K562 (cell line): Measurements from ENCODE around the gene STK17A. TPM values are rescaled to one million over a fixed set of nuclear protein-coding genes. Genes with fewer than 3 reads are reported as not detected.
A peak's percentile ranks its signal among the peaks of the same experiment; 100 is the strongest.

ENCODE experiments used
- CBX1 ChIP-seq: sonication (generic); IDR thresholded peaks from 2 replicates; pipeline ENCODE4 v1.6.1; 2016; ENCODE audit warnings: antibody characterized with exemption, low read depth, mild to moderate bottlenecking
- CEBPG ChIP-seq, 3 experiments: fragments of 200-800 bp in 1 of 3; sonication (Bioruptor generic) in 1 of 3; sonication (generic) in 1 of 3; formaldehyde crosslinking in 1 of 3; IDR thresholded peaks in 2 of 3; conservative IDR thresholded peaks in 1 of 3; 2 replicates each; pipeline versions ENCODE4 v1.6.1 to v1.8.0; 2016 to 2022; ENCODE audit warnings: missing compliant biosample characterization in 2 of 3, missing genetic modification characterization in 2 of 3, mild to moderate bottlenecking in 1 of 3, missing genetic modification reagents in 1 of 3
- CTBP1 ChIP-seq: fragments of 450-650 bp; IDR thresholded peaks from 2 replicates; pipeline ENCODE4 v1.6.1; 2016; ENCODE audit warnings: borderline replicate concordance
- HDAC6 ChIP-seq: IDR thresholded peaks from 2 replicates; pipeline ENCODE4 v1.6.1; 2012; ENCODE audit warnings: low read depth, mild to moderate bottlenecking, control low read depth, inconsistent platforms, low read length, moderate library complexity
- JUN ChIP-seq, 2 experiments: sonication (generic) in 1 of 2; formaldehyde crosslinking in 1 of 2; IDR thresholded peaks; 2 replicates each; pipeline versions ENCODE4 v1.6.1 to v1.8.0; 2012 to 2022; ENCODE audit warnings: borderline replicate concordance in 2 of 2, mild to moderate bottlenecking in 2 of 2, improper control_type of control experiment in 1 of 2, low read depth in 1 of 2, low read length in 1 of 2, missing genetic modification reagents in 1 of 2
- KLF6 ChIP-seq: fragments of 250-450 bp; sonication (Bioruptor Pico); IDR thresholded peaks from 2 replicates; pipeline ENCODE4 v1.4.0; 2020; ENCODE audit warnings: mild to moderate bottlenecking, moderate library complexity, borderline replicate concordance
- NCOA6 ChIP-seq: fragments of 450-650 bp; IDR thresholded peaks from 2 replicates; pipeline ENCODE4 v1.6.1; 2017; ENCODE audit warnings: mild to moderate bottlenecking
- PBX2 ChIP-seq, 2 experiments: IDR thresholded peaks in 1 of 2; conservative IDR thresholded peaks in 1 of 2; 2 replicates each; pipeline ENCODE4 v1.6.1; 2016; ENCODE audit warnings: low read depth in 2 of 2, mild to moderate bottlenecking in 1 of 2, missing compliant biosample characterization in 1 of 2, missing genetic modification characterization in 1 of 2, moderate library complexity in 1 of 2
- PTRF ChIP-seq: fragments of 450-650 bp; IDR thresholded peaks from 2 replicates; pipeline ENCODE4 v1.6.1; 2016; ENCODE audit warnings: mild to moderate bottlenecking, missing genetic modification characterization, missing compliant biosample characterization
- RREB1 ChIP-seq: fragments of 250-450 bp; sonication (Bioruptor Pico); IDR thresholded peaks from 2 replicates; pipeline ENCODE4 v1.4.0; 2020
- SMAD3 ChIP-seq: fragments of 450-650 bp; formaldehyde crosslinking; conservative IDR thresholded peaks from 2 replicates; pipeline ENCODE4 v1.4.0; 2020; ENCODE audit warnings: mild to moderate bottlenecking
- SMARCA5 ChIP-seq: fragments of 450-650 bp; IDR thresholded peaks from 2 replicates; pipeline ENCODE4 v1.6.1; 2016
- ZFP91 ChIP-seq: sonication (generic); formaldehyde crosslinking; IDR thresholded peaks from 2 replicates; pipeline ENCODE4 v1.8.0; 2022; ENCODE audit warnings: mild to moderate bottlenecking, missing genetic modification reagents
- ZNF316 ChIP-seq: fragments of 450-650 bp; IDR thresholded peaks from 2 replicates; pipeline ENCODE4 v1.6.1; 2016
- ZNF785 ChIP-seq: fragments of 250-450 bp; sonication (Bioruptor Pico); IDR thresholded peaks from 2 replicates; pipeline ENCODE4 v1.4.0; 2020; ENCODE audit warnings: mild to moderate bottlenecking
- polyA plus RNA-seq, 8 experiments: library from polyadenylated mRNA; depleted of rRNA in 4 of 8; stranded (reverse) in 5 of 8; unstranded in 3 of 8; fragments of >200 nt; fragmentation: Nextera tagmentation in 2 of 8; fragmentation: Illumina TruSeq in 1 of 8; extraction: Ambion mirVana in 2 of 8; extraction: Trizol in 1 of 8; gene quantifications; 2 replicates each; pipeline versions ENCODE4 v1.2.1 to v1.2.3, GENCODE V29; 2011 to 2014; ENCODE audit warnings: inconsistent platforms in 1 of 8, missing spikeins in 1 of 8
- total RNA-seq, 7 experiments: library from RNA; depleted of rRNA in 6 of 7; stranded (reverse); fragments of >200 nt in 6 of 7; fragmentation: Illumina TruSeq in 2 of 7; extraction: Trizol in 2 of 7; gene quantifications; 2 replicates each; pipeline versions ENCODE4 v1.2.1 to v1.2.3, GENCODE V29; 2011 to 2021; ENCODE audit warnings: low replicate concordance in 1 of 7

The STK17A gene
- total and polyA plus RNA-seq, 9 of the 15 experiments (the other 6 are each of a cell fraction or from before 2014, with no cell fraction given): 3.4 to 16.3 (median 13.2) TPM

- TF ChIP-seq RREB1 (CRISPR knock-in tag) (no peak), CBX1 (no peak), HDAC6 (no peak), CEBPG (CRISPR knock-in tag; IDR thresholded peaks at IDR 0.05) (no peak), CEBPG (tag; conservative IDR thresholded peaks at IDR 0.05 in 1 of 2, IDR thresholded peaks at IDR 0.05 in 1 of 2) (peak in 1 of 2 experiments; percentile 80; a peak in 3 of 4 replicates), NCOA6 (no peak), SMARCA5 (peak; percentile 84; the same call in 1 of the 2 replicates), JUN (IDR thresholded peaks at IDR 0.05; ENCODE audit: borderline replicate concordance, low read depth, low read length) (peak; percentile 47; the same call in 1 of the 2 replicates), JUN (CRISPR knock-in tag; IDR thresholded peaks at IDR 0.05; ENCODE audit: borderline replicate concordance) (no peak), PBX2 (CRISPR knock-in tag; IDR thresholded peaks at IDR 0.05; ENCODE audit: low read depth) (no peak), PBX2 (tag; conservative IDR thresholded peaks at IDR 0.05; ENCODE audit: low read depth) (peak; percentile 74), PTRF (tag) (no peak), SMAD3 (CRISPR knock-in tag) (no peak), KLF6 (CRISPR knock-in tag) (no peak), ZNF316 (peak; percentile 98), ZFP91 (CRISPR knock-in tag) (no peak), ZNF785 (CRISPR knock-in tag) (no peak), CTBP1 (no peak)
These were observed 91.9 kb downstream of the STK17A start (continued) for GRCh38 chr7:43674559-43675436.
